Stimulated activated naive CD4-positive, alpha-beta T cell (primary cell): Measurements from ENCODE around the gene PIGZ.

Experiments used
- DNase-seq, 6 experiments: peaks; one replicate each; lab custom pipeline; 2025; lab: John Stamatoyannopoulos, UW

The PIGZ gene

DNA sequence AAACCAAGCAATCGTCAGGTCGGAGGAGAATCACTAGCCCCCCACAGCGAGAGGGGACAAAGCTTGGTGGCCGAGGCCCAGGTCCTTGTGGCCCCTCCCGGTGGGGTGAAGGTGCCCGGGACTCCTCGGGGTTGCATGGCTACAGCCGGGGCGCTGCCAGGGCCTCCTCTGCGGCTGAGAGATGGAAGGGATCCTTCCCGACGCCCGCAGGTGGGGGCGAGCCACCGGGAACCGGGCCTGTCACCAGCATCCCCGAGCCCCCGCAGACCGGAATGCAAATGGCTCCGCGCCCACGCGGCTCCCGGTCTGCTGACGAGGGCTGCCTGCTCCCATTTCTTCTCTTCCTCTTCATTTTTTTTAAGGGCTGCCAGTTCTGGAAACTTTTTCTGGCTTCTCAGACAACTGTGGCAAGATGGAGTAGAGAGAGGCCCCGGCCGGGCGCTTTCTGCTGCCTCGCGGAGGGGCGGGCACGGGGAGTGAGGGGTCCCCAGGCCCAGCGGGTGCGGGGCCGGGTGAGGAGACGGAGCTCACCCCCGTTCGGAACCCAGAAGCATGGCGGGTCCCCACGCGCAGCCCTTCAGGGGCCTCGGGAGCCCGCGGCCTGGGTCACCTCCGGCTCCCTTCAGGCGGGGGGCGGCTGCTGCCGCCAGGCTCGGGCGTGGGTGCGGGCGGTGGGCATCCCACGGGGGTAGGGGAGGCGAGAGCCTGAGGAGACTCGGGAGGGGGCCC lies 33.5 kb upstream of the PIGZ start:
- peak in 2 of 6 experiments; percentile 32 to 34 for DNase-seq

DNA sequence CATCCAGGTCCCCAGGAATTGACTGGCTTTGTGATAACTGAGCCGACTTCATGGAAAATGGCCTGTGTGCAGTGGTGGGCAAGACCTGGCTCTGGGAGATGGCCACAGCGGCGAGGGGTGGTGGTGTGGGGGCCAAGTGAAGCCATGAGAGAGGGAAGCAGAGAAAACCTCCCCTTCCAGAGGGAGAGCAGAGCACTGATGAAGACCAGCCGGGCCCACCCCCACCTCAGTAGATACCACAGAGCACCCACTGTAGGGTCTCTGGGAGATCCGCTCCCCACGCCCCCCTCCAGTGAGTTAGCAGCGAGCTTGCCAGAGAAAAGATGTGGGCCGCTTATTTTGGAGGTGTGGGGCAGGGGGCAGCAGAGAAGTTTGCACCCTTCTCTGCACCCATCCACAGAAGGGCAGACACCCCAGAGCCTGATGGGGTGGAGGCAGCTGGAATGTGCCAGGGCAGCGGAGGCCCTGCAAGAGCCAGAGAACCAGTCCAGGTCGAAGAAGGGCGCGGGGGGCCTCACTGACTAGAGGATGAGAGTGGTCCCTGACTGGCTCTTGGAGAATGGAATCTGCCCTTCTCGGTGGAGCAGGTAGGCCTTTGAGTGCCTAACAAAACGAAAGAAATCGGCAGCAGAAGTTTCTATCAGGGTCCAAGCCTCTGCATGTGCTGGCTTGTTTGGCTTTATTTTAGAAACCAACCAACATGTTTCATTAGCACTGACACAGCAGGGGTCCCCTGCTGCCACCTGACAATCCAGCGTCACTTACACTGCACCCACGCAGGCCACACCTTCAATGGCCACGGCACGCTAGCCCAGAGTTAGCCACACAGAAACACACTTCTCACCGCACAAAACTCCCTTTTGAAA lies 32.7 kb upstream of the PIGZ start:
- no peak for DNase-seq

DNA sequence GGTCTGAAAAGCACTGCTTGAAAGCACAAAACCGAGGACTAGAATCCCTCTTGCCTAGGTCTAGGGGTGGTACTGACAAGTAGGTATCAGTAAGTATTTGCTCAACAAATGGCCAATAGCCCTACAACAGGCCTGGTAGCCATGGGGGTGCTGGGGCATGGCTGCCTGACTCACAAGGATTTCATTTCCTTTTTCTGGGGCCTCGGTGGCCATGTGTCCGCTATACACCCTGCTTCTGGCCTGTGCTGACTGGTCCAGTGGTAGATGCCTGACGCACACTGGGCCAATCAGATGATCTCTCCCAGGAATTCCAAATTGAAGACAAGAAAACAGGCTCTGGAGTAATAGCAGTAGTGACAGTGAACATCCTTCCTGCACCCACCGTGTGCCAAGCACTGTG lies 31.6 kb upstream of the PIGZ start:
- no peak for DNase-seq

DNA sequence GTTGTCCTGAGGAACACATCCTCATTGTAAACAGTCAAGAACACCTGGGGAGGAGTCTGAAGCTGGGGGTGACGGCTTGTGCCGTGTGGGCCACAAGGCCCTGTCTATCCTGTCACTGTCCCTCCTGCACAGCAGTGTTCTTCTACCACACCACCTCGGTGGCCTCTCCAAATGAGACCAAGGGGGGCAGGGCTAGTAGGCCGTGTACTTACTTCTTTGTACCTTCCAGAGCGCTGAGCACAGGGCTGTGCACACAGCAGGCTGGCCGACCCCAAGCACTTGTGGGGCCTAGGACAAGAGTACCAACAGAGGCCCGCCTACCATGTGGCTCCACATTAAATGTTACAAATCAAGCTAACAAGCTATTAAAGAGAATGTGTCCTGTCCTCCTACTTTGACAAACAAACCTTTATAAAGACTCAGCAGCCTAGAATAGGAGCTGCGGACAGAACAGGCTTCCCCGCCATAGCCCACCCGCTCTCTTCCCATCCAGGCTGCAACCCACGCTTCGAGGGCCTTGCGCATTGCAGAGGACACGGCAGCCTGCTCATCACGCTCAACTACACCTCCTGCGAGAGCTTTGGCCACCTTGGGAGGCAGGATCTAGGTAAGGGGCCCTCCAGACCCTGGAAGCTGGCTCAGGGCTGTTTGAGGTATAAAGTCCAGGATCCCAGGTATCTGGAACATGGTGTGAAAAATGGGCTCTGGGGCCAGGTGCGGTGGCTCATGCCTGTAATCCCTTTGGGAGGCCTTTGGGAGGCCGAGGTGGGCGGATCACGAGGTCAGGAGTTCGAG lies 30.5 kb upstream of the PIGZ start:
- DNase-seq = no peak

DNA sequence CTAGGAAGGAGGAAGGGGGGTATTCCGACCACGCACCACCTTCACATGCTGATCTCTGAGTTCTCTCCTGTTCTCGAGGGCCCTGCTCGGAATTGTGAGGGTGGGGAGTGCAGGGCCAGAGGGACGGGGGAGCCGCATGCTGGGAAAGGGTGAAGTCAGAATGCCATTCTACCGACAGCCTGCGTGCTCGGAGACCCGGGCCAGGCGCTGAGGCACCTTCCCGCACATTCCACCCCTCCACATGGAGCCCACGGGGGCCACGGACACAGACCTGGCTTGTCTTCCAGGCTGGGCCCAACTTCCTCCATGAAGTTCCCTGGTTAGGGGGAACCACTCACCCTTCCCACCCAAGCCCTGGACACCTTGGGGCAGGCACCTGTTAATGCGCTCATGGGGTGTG lies 28.7 kb upstream of the PIGZ start:
- no peak for DNase-seq

DNA sequence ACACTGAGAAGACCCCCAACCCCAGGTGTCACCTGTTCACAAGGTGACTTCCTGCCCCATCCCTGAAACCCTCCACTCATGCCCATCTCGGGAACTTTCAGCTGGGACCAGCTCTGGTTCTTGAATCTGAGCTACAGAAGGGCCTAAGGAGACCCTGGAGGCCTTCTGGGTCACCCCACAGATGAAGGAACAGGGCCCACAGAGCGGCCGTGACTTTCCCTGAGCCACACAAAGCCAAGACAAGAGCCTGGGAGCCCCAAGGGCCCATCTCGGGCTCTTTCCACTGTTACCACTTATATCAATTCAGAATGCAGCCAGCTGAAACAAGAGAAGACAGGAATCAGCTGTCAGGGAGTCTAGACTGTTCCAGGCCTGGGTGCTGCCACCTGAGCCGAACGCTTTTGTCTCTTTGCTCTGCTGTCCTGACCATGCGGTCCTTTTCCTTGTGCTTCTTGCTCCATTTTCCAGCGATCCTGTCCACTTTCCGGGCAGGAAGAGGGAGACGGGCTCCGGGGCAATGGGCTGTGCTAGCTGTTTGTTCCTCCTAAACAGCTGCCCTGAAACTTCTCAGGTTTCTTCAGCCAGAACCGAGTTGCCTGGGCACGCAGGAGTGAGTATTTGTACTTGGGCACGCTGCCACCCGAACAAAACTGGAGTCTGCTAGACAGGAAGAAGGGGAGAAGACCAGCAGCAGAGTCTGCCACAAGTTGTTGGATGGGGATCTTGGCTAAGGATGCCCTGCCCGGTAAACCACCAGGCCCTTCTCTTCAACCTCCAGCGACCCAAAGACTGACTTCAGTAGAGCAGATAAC lies 28.0 kb upstream of the PIGZ start:
- no peak for DNase-seq

DNA sequence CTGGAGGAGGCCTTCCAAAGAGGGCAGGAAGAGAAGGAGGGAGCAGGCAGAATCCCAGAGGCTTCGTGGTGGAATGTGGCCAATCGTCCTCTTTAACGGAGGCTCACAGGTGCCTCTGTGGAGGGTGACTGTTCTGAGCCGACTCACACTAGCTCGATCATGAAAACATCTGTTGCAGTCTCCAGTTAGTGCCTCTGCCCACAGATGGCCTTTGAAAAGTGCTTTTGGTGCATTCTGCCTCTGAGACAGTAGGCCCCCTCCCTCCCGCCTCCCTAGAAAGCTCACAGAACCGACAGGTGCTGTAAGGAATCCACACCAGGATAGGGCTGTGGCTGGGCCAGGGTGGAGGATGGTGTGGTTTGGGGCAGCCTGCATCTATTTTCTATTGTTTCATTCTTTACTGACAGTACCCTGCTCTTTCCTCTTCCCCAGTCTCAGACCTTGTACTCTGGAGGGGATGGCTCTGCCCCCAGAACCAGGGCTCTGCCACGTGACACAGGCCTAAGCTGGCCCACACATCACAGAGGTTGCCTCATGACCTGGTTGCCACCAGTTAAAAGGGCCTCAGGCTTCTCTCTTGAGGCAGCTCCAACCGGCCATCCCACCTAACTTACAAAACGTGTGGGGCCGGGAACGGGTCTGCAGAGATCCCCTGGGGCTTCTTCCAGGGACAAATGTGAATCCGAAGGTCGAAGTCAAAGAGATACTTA lies 27.2 kb upstream of the PIGZ start:
- DNase-seq = no peak

DNA sequence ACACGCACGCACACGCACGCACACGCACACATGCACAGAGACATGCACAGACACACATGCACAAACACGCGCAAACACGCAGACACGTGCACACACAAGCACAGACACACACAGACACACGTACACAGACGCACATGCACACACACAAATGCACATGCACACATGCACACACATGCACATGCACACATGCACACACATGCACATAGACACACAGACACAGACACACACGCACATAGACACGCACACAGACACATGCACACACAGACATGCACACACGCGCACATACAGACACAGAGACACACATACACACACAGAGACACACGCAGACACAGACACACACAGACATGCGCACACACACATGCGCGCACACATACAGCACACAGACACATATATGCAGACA lies 26.4 kb upstream of the PIGZ start:
- DNase-seq = no peak

DNA sequence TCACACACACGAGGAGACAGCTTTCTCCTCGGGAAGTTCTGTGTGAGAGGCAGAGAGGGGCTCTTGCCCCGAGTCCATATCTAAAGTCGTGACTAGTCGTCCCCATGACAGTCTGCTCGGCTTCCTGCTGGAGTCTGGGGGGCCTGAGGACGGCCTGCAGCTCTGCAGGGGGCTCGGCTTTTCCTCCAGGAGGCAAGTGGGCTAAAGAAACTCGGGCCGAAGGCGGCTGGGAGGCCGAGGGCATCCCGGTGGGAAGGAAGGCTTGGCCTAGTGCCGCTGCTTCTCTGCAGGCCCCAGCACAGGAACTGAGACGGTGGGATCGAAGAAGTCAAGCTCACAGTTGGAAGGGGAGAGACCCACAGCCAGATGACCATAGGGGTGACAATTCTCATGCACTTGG lies 25.4 kb upstream of the PIGZ start:
- no peak for DNase-seq

DNA sequence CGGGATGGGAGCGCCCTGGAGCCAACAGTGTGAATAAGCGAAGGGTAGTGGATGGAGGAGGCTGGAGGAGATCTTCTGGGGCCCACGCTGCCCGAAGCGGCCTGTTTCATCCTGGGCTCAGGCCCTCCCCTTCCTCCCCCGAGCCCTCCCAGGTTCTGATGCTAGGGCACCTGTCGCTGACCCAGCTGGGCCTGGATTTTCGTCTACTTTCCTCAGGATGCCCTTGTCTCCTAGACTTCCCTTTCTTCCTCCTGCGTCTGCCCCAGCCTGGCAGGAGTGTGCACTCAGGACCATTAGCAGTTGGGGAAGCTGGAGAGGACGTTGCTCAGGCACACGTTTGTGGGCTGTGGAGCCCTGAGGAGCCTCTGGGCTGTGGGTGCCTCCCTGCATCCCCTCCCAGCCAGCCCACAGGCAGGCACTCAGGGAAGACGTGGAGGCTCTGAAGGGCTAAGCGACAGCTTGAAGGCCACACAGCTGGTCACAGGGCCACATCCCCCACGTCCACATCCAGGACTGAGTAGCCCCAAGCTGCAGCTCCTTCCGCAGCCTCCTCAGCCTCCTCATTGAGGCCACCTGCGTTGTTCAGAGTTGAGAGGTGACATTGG lies 23.9 kb upstream of the PIGZ start:
- no peak for DNase-seq

DNA sequence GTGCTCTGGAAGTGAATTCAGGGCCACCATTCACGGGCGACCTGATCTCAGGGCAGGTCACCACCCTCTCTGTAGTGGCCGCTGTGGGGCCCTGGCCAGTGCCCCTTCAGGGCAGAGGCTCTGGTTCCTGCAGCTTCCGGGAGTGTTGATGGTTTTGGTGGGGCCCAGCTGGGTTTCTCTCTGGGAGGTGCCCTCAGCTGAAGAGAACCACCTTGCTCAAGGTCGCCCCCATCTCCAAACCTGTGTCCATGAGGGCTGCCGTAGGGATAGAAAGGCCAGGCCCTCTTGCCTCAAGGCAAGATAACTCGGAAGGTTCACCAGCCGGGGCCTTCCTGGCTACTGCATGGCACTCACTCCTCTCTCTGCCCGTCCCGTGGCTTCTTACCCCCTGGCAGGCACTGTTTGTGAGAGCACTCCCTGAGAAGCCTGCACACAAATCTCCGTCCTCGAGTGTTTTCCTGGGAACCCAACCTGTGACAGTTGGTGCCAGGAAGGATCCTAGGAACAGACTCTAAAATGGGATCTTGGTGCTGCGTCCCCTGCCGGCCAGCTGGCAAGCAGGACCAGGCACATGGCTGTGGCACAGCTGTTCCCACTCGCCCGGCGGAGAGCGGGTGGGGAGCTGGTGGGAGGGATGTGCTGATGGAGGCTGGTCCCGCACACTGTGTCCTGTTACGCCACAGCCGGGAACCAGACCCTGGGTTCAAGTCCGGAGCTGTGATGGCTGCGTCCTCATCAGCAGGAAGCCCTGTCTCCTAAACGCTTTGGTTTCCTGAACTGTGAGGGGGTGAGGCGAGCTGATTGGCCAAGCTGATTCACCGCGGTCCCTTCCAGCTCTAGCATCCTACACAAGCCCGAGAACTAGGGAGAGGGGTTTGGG lies 23.2 kb upstream of the PIGZ start:
- DNase-seq = no peak

DNA sequence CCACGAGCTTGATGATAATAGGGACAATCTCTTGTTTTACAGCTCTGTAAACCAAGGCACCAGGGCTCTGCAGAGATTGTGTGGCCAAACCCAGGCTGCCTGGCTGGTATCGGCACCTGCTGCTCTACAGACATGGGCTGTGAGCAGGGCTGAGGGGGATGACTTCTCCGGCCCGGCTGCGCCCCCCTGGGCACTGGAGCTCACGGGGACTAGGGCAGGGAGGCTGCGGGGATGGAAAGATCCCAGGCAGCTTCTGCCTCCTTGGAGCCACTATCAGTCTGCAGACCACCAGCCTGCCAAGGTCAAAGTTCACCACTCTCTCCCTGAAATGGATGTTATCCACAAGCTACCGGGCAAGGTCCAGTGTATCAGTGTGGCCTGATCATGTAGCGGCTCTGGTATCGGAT lies 22.0 kb upstream of the PIGZ start:
- no peak for DNase-seq

DNA sequence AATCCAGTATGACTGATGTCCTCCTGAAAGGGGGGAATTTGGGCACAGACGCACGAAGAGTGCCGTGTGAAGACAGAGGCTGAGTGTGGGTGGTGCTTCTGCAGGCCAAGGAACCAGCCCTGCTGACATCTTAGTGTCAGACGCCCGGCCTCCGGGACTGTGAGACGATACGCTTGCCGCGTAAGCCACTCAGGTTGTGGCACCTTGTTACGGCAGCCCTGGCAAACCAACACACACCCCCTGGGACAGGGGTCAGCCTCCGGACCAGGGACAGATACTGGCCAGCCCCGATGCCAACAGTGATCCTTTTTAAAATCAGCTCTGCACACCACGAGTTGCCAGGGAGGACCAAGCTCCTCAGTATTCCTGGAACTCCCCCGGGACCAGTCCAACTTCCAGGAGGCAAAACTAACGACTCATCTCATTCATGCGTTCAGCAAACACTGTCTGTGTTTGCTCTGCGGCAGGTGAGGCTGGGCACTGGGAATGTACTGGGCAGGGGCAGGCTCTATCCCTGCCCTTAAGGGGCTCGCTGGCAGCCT lies 21.2 kb upstream of the PIGZ start:
- DNase-seq = no peak

DNA sequence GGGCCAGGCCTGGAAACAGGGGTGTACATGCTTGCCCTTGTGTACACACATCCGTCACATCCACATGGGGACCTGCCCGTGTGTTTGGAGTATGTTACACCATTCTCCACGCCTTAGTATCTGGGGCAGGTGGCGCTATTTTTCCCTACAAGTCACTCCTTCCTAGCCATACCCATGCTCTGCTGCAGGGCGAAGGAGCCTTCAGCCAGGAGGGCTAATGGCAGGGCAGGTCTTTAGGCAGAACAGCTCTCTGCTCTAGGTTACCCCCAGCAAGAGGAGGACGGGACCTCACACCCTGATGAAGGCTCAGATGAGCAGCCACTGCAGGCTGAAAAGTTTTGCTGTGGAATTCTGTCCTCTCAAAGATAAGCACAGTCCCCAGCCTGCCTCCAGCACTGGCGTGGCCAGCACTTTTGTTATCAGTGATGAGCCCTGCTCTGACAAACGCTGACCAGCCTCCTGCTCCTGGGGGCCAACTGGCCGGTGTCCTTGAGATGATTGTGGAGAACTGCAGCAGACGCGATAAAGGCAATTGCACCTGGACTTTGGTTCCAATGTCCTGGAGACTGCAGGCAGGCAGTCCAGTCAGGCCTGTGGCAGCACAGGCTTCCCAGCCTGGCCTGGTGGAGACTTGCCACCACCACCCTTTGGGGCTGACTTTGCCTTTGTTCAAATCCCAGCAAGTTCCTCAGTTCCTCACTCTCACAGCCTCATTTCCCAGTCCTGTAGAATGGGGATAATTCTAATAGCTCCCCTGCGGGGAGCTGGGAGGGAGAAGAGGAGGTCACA lies 19.8 kb upstream of the PIGZ start:
- no peak for DNase-seq

DNA sequence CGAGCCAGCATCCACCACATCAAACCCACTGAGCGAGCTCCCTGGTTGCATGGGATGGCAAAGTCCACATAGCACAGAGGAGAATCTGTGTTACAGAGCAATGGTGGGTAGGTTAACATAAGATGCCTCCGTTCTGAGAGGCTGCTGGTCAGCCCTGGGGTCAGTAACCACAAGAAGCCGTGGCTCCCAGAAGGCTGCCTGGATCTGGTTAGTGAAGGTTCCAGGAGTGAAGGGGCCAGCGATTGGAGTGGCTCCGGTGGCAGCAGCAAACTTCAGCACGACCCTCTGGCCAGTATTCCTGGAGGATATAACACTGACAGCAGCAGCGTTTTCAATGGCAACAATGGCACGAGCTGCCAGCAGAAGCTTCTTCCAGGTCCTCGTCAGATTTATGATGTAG lies 18.4 kb upstream of the PIGZ start:
- no peak for DNase-seq

DNA sequence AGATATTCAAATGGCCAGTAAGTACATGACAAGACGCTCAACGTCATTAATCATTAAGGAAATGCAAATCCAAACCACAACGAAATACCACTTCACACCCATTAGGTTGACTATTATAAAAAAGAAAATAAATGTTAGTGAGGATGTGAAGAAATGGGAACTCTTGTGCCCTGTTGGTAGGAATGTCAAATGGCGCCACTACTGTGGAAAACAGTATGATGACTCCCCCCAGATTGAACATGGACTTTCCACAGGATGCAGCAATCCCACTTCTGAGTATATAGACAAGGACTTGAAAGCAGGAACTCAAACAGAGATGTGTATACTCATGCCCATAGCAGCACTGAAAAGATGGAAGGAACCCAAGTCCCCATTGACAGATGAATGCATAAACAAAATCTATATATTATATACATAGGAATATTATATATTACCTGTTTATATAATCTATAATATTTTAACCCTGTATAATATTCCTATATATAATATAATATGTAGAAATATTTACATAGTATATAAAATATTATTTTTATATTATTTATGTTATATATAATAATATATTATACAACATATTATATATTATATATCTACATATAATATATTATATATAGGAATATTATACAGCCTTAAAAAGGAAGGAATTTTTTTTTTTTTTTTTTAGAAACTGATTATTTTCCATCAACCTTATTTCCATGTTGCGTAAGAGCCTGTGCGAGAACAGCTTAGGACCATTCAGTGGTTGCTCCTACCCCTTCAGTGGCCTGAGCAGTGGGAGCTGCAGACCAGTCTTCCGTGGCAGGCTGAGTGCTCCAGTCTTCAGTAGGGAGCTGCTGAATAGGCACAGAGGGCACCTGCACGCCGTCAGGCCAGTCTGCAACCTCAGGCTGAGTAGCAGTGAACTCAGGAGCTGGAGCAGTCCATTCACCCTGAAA lies 17.6 kb upstream of the PIGZ start:
- DNase-seq = no peak

DNA sequence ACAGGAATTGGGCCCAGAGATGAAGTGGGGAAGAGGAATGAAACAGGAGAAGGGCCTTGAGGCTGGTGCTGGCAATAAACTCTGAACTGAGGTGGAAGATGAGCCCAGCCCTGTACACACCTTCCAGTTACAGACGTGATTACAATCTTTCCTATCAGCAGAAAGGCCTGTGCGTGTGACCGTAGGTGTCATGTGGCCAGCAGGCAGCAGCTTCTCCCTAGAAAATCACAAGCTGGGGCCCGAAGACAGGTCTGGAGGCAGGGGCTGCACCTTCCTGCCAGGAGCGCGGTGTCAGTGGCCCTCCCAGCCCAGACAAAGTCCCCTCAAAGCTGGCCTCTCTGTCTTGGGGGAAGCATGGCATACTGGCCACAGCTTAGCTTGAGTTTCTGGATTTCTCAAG lies 16.7 kb upstream of the PIGZ start:
- DNase-seq = no peak

DNA sequence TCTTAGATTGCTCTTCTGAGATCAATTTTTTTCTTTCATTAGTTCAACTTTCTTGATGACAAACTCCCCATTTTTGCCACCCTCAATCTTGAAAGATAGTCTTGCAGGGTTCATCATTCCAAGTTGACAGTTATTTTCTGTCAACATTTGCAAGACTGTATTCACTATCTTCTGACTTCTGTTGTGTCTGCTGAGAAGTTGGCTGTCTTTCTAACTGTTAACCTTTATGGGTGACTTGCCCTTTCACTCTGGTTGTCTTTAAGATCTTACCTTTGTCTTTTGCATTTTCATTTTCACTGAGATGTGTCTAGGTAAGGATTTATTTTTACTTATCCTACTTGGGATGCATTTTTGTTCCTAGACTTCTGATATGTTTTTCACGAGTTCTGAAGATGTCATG lies 14.6 kb upstream of the PIGZ start:
- no peak for DNase-seq
